GM12878 (cell line): Measurements from ENCODE around the gene HAGHL. TPM values are rescaled to one million over a fixed set of nuclear protein-coding genes. Genes with fewer than 3 reads are reported as not detected.

Experiments used
- ATAC-seq: fragments of 200-7000 bp; cut with Tn5 transposase; 3 replicates; pipeline ENCODE4 v1.9.1; 2020; ENCODE audit warnings: mild to moderate bottlenecking, moderate library complexity
- BruUV-seq: library from RNA; stranded (reverse); fragments of 400-500 nt; replicated peaks from 2 replicates; lab custom pipeline; 2021; lab: Mats Ljungman, UMichigan
- CTCF ChIA-PET: fragments of 300-600 bp; sonication (Branson Sonifier 250); formaldehyde crosslinking; extraction: SDS; loops from one replicate; lab custom pipeline; 2021; ENCODE audit warnings: inconsistent platforms; lab: Yijun Ruan, JAX
- POLR2A ChIA-PET: fragments of 350-600 bp; formaldehyde crosslinking; extraction: SDS; loops from one replicate; lab custom pipeline; 2021; ENCODE audit warnings: inconsistent platforms; lab: Charles Lee
- RAD21 ChIA-PET: fragments of 300-600 bp; sonication (Branson Sonifier 250); formaldehyde crosslinking; loops from one replicate; lab custom pipeline; 2023; ENCODE audit warnings: antibody characterized with exemption; ENCODE audit not compliant: unreplicated experiment; lab: Charles Lee
- SMC1A ChIA-PET: fragments of 300-600 bp; sonication (Branson Sonifier 250); formaldehyde crosslinking; loops from one replicate; lab custom pipeline; 2023; ENCODE audit not compliant: unreplicated experiment, uncharacterized antibody; lab: Charles Lee
- DNase-seq: peaks from one replicate; pipeline ENCODE4 v3.0.0-alpha.2; 2011; ENCODE audit warnings: low read depth, low spot score
- FAIRE-seq: peaks from 3 replicates; lab custom pipeline; 2011; peaks lifted over from hg19 to GRCh38; lab: Jason Lieb, UNC
- H2AFZ ChIP-seq: 2 replicates; pipeline ENCODE4 v1.6.0; 2011; ENCODE audit warnings: low read depth, low read length, control low read depth; ENCODE audit not compliant: control insufficient read depth
- H3K27ac ChIP-seq: 2 replicates; pipeline ENCODE4 v1.5.1; 2011; ENCODE audit warnings: control low read depth; ENCODE audit not compliant: control insufficient read depth, insufficient read depth
- H3K27me3 ChIP-seq, 2 experiments: replicated peaks in 1 of 2; 2 replicates each; pipeline versions ENCODE4 v1.6.0 to v1.6.1; 2011; ENCODE audit warnings: low read length in 1 of 2; ENCODE audit not compliant: control insufficient read depth in 2 of 2, insufficient read depth in 2 of 2
- H3K36me3 ChIP-seq, 2 experiments: 2 replicates each; pipeline ENCODE4 v1.5.1; 2011; ENCODE audit warnings: low read length in 1 of 2; ENCODE audit not compliant: control insufficient read depth in 2 of 2, insufficient read depth in 2 of 2
- H3K4me1 ChIP-seq: 2 replicates; pipeline ENCODE4 v1.6.1; 2011; ENCODE audit warnings: mild to moderate bottlenecking, low read length, moderate library complexity, mixed read lengths; ENCODE audit not compliant: control insufficient read depth, insufficient read depth
- H3K4me2 ChIP-seq: 2 replicates; pipeline ENCODE4 v1.6.0; 2011; ENCODE audit warnings: control low read depth; ENCODE audit not compliant: control insufficient read depth, insufficient read depth
- H3K4me3 ChIP-seq: fragments of 200-600 bp; sonication (generic); 2 replicates; pipeline ENCODE4 v1.5.1; 2016
- H3K79me2 ChIP-seq: 2 replicates; pipeline ENCODE4 v1.6.0; 2011; ENCODE audit warnings: low read length; ENCODE audit not compliant: control insufficient read depth, insufficient read depth
- H3K9ac ChIP-seq: 2 replicates; pipeline ENCODE4 v1.8.0; 2011; ENCODE audit warnings: low read length, control low read depth, mixed read lengths; ENCODE audit not compliant: control insufficient read depth, insufficient read depth
- H3K9me3 ChIP-seq: replicated peaks from 3 replicates; pipeline ENCODE4 v1.5.1; 2011; ENCODE audit warnings: mild to moderate bottlenecking, low read length; ENCODE audit not compliant: control insufficient read depth, insufficient read depth
- H4K20me1 ChIP-seq: 2 replicates; pipeline ENCODE4 v1.6.0; 2011; ENCODE audit not compliant: control insufficient read depth, insufficient read depth
- BHLHE40 ChIP-seq, 2 experiments: fragments of 450-650 bp in 1 of 2; IDR thresholded peaks; 2 replicates each; pipeline ENCODE4 v1.6.1; 2011 to 2017; ENCODE audit warnings: low read depth in 2 of 2, borderline replicate concordance in 1 of 2, improper control_type of control experiment in 1 of 2, low read length in 1 of 2, mild to moderate bottlenecking in 1 of 2
- EGR1 ChIP-seq, 2 experiments: IDR thresholded peaks; 1 replicate in 1 of 2; 2 replicates in 1 of 2; pipeline ENCODE4 v1.6.1; 2011 to 2012; ENCODE audit warnings: low read depth in 2 of 2, low read length in 2 of 2, borderline replicate concordance in 1 of 2, mild to moderate bottlenecking in 1 of 2, moderate library complexity in 1 of 2
- HCFC1 ChIP-seq: fragments of 150-350 bp; IDR thresholded peaks from 2 replicates; pipeline ENCODE4 v1.6.1; 2014; ENCODE audit warnings: low read length
- HDAC6 ChIP-seq: fragments of 200-600 bp; sonication (generic); IDR thresholded peaks from one replicate; pipeline ENCODE4 v1.8.0; 2017; ENCODE audit warnings: antibody characterized with exemption; ENCODE audit not compliant: unreplicated experiment
- IRF5 ChIP-seq: fragments of 450-650 bp; IDR thresholded peaks from 2 replicates; pipeline ENCODE4 v1.6.1; 2017; ENCODE audit warnings: borderline replicate concordance
- MYB ChIP-seq: fragments of 150-350 bp; IDR thresholded peaks from 2 replicates; pipeline ENCODE4 v1.6.1; 2014; ENCODE audit warnings: mild to moderate bottlenecking, low read depth, low read length, borderline replicate concordance
- NRF1 ChIP-seq: conservative IDR thresholded peaks from 2 replicates; pipeline ENCODE4 v1.6.1; 2011; ENCODE audit warnings: mild to moderate bottlenecking, low read depth, low read length, improper control_type of control experiment
- PAX8 ChIP-seq: fragments of 450-650 bp; IDR thresholded peaks from 2 replicates; pipeline ENCODE4 v1.6.1; 2017; ENCODE audit warnings: mild to moderate bottlenecking, moderate library complexity
- PKNOX1 ChIP-seq: fragments of 450-650 bp; IDR thresholded peaks from 2 replicates; pipeline ENCODE4 v1.6.1; 2016; ENCODE audit warnings: mild to moderate bottlenecking
- POLR2A ChIP-seq: IDR thresholded peaks from 2 replicates; pipeline ENCODE4 v1.6.1; 2011; ENCODE audit warnings: low read depth, mild to moderate bottlenecking, low read length
- POU2F2 ChIP-seq: IDR thresholded peaks from 3 replicates; pipeline ENCODE4 v1.6.1; 2011; ENCODE audit warnings: low read depth, mild to moderate bottlenecking, low read length, borderline replicate concordance
- TAF1 ChIP-seq: IDR thresholded peaks from 2 replicates; pipeline ENCODE4 v1.6.1; 2011; ENCODE audit warnings: mild to moderate bottlenecking, low read depth, low read length, borderline replicate concordance
- WRNIP1 ChIP-seq: IDR thresholded peaks from 2 replicates; pipeline ENCODE4 v1.6.1; 2011; ENCODE audit warnings: low read depth, low read length, improper control_type of control experiment, borderline replicate concordance
- ZBTB40 ChIP-seq: fragments of 450-650 bp; IDR thresholded peaks from 2 replicates; pipeline ENCODE4 v1.6.1; 2016; ENCODE audit warnings: mild to moderate bottlenecking, moderate library complexity, borderline replicate concordance
- ZNF207 ChIP-seq: fragments of 450-650 bp; IDR thresholded peaks from 2 replicates; pipeline ENCODE4 v1.6.1; 2014; ENCODE audit warnings: antibody characterized with exemption, mild to moderate bottlenecking, borderline replicate concordance
- ZNF24 ChIP-seq: fragments of 450-650 bp; IDR thresholded peaks from 2 replicates; pipeline ENCODE4 v1.6.1; 2017; ENCODE audit warnings: antibody characterized with exemption, mild to moderate bottlenecking
- ZZZ3 ChIP-seq: IDR thresholded peaks from 2 replicates; pipeline ENCODE4 v1.6.1; 2011; ENCODE audit warnings: low read depth; ENCODE audit not compliant: control insufficient read depth, insufficient read length
- WGBS: methylation state at CpG from one replicate; pipeline ENCODE4 v1.1.6; 2016; ENCODE audit warnings: low lambda C conversion rate; ENCODE audit not compliant: insufficient replicate concordance, insufficient coverage; ENCODE audit errors: missing lambda C conversion rate; 5-methylcytosine and 5-hydroxymethylcytosine counted together
- in situ Hi-C: fragments of 300-500 bp; cut with MboI; formaldehyde crosslinking; loops from 9 replicates; pipeline ENCODE4 v1.14.3; 2018; ENCODE audit warnings: mixed read lengths
- intact Hi-C: fragments of 100-400 bp; cut with micrococcal nuclease; formaldehyde crosslinking; loops from one replicate; pipeline ENCODE4 v1.14.2; 2022; ENCODE audit not compliant: unreplicated experiment
- polyA plus RNA-seq, 11 experiments: library from polyadenylated mRNA; depleted of rRNA in 4 of 11; unstranded in 6 of 11; stranded (reverse) in 5 of 11; fragments of >200 nt; fragmentation: Nextera tagmentation in 4 of 11; fragmentation: Illumina TruSeq in 1 of 11; extraction: Ambion mirVana in 4 of 11; extraction: Trizol in 1 of 11; gene quantifications; 1 replicate in 1 of 11; 2 replicates in 10 of 11; pipeline versions ENCODE4 v1.2.1 to v1.2.3, GENCODE V29; 2011 to 2016; ENCODE audit warnings: inconsistent platforms in 2 of 11, missing spikeins in 2 of 11, low read depth in 1 of 11
- total RNA-seq, 4 experiments: library from RNA; depleted of rRNA in 3 of 4; stranded (reverse); fragments of >200 nt in 3 of 4; fragmentation: Illumina TruSeq in 1 of 4; extraction: Trizol in 1 of 4; gene quantifications; 2 replicates each; pipeline versions ENCODE4 v1.2.1 to v1.2.3, GENCODE V29; 2013 to 2021

HAGHL gene
- total and polyA plus RNA-seq, 10 of the 15 experiments (the other 5 are each of a cell fraction or from before 2014, with no cell fraction given) = 0.23 to 44.6 (median 16.4) TPM

- Histone ChIP-seq H3K4me2 (no peak overlapping the region), H3K4me3 (no peak overlapping the region), H3K27ac (no peak overlapping the region), H3K9me3 (no peaks in the 10 kb centered on the region)
- ChIA-PET CTCF (interaction anchor here (1.4 to 1.7 kb wide), 2 partner anchors 11 to 62 kb away, joined by 3 to 5 read pairs; no protein-coding TSS in a partner anchor), POLR2A (interaction anchor here (0.5 to 6.3 kb wide), 3 partner anchors 12 to 156 kb away, joined by 3 to 60 read pairs (median 3); partner anchors contain the start of gene CIAO3), SMC1A (no interaction called here)
- in situ Hi-C loops = no loop called here
- ATAC-seq (no peak), FAIRE-seq (no peak), DNase-seq (no peak)
- TF ChIP-seq NRF1 (no peak), POU2F2 (no peak), BHLHE40 (IDR thresholded peaks at IDR 0.05; ENCODE audit: borderline replicate concordance in 1 of 2, low read depth in 2 of 2, low read length in 1 of 2) (no peak), MYB (no peak), HDAC6 (no peak), TAF1 (no peak), ZNF24 (no peak), IRF5 (no peak), HCFC1 (no peak), PAX8 (no peak), WRNIP1 (no peak), ZBTB40 (no peak), ZZZ3 (no peak), EGR1 (IDR thresholded peaks at IDR 0.05; ENCODE audit: borderline replicate concordance in 1 of 2, low read depth in 2 of 2, low read length in 2 of 2) (no peak), ZNF207 (no peak), POLR2A (no peak), PKNOX1 (no peak)
- TF ChIP-seq, all 136 proteins: peak for 0
- H3K9ac ChIP-seq = no peak overlapping the region
- RAD21 ChIA-PET = interaction anchor here (2.3 kb wide), 1 partner anchor 12 kb away, joined by 6 read pairs; no protein-coding TSS in a partner anchor
- H3K36me3 ChIP-seq = no peaks in the 10 kb centered on the region
- peaks cover 23% of the 10 kb centered on the region for H3K4me1 ChIP-seq
- 35% methylated on average over 9 of the region's 9 CpGs for WGBS
- H3K79me2 ChIP-seq = no peaks in the 10 kb centered on the region; the same call in none of the 2 replicates
- H4K20me1 ChIP-seq = no peaks in the 10 kb centered on the region
- no TSS peak for BruUV-seq
- H2AFZ ChIP-seq = no peak overlapping the region
- no peaks in the 10 kb centered on the region for H3K27me3 ChIP-seq
- intact Hi-C loops = no loop called here
Observed at GRCh38 chr16:723695-724094, 3.2 kb upstream of the HAGHL start.
